Uterus (tissue), 4 donors: ENCODE results near the gene TMEM167A. TPM values are rescaled to one million over a fixed set of nuclear protein-coding genes. Genes with fewer than 3 reads are reported as not detected.

ENCODE experiments used
- DNase-seq, 2 donors: peaks; one replicate each; pipeline ENCODE4 v3.0.0-alpha.2; 2019 to 2020
- H3K27ac ChIP-seq, 2 donors: fragments of 200-600 bp; sonication (generic); 1 replicate in 1 of 2; 2 replicates in 1 of 2; pipeline ENCODE4 v1.5.1; 2016 to 2018
- H3K27me3 ChIP-seq, 2 donors: fragments of 200-600 bp; sonication (generic); one replicate each; pipeline ENCODE4 v1.5.1; 2018 to 2019; ENCODE audit warnings: control low read depth in 1 of 2
- H3K36me3 ChIP-seq, 2 donors: fragments of 200-600 bp; sonication (generic); one replicate each; pipeline ENCODE4 v1.5.1; 2019; ENCODE audit warnings: control low read depth in 1 of 2
- H3K4me1 ChIP-seq, 2 donors: fragments of 200-600 bp; sonication (generic); one replicate each; pipeline ENCODE4 v1.5.1; 2018 to 2019; ENCODE audit warnings: control low read depth in 1 of 2
- H3K4me3 ChIP-seq, 2 donors: fragments of 200-600 bp; sonication (generic); 1 replicate in 1 of 2; 2 replicates in 1 of 2; pipeline ENCODE4 v1.5.1; 2018 to 2019; ENCODE audit warnings: mild to moderate bottlenecking in 1 of 2
- H3K9me3 ChIP-seq, 2 donors: fragments of 200-600 bp; sonication (generic); one replicate each; pipeline ENCODE4 v1.5.1; 2019; ENCODE audit warnings: control low read depth in 1 of 2
- POLR2A ChIP-seq, 2 donors: fragments of 450-650 bp; IDR thresholded peaks; one replicate each; pipeline ENCODE4 v1.6.1; 2016; ENCODE audit warnings: antibody characterized with exemption in 2 of 2, mild to moderate bottlenecking in 1 of 2, moderate library complexity in 1 of 2
- intact Hi-C: fragments of 100-400 bp; cut with DNase I; formaldehyde crosslinking; loops from one replicate; pipeline ENCODE4 v1.15.1; 2023; ENCODE audit warnings: low total_unique reads
- total RNA-seq, 4 donors: library from RNA; depleted of rRNA in 3 of 4; stranded (reverse); fragments of >200 nt in 3 of 4; gene quantifications; one replicate each; pipeline versions ENCODE4 v1.1.0 to v1.2.4, GENCODE V29; 2014 to 2023
- TF ChIP-seq, protein P1 (sequence below), 4 experiments: fragments of 200-600 bp in 2 of 4; fragments of 450-650 bp in 2 of 4; sonication (generic) in 2 of 4; IDR thresholded peaks; one replicate each; pipeline ENCODE4 v1.5.1; 2016 to 2019; ENCODE audit warnings: antibody characterized with exemption in 4 of 4, mild to moderate bottlenecking in 2 of 4, moderate library complexity in 1 of 4
- donor health status: DM: yes; HTN: yes; CAD: no.

The TMEM167A gene
- total RNA-seq, 4 donors from 2014 or later: 16.9 to 118 (median 32.3) TPM

DNA sequence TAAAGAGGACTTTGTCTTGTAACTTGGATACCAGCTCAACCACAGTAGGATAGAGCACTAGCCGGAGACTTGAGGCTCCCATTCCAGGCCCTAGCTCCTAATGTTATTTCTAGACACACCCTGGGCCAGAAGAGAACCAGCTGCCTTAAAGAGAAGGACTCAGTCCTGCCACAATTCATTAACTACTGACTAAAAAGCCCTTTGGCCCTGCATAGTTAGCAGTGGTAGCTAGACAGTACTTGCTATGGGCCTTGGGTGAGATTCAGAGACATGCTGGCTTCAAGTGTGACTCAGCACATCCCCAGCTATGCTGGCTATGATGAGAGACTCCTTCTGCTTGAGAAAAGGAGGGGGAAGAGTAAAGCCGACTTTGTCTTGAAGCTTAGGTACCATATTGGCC lies 47.3 kb downstream of the TMEM167A start:
- H3K4me1 ChIP-seq: no peaks in the 10 kb centered on the region
- H3K4me3 ChIP-seq: no peak overlapping the region
- no peaks in the 10 kb centered on the region for H3K36me3 ChIP-seq
- H3K27me3 ChIP-seq: no peaks in the 10 kb centered on the region
- H3K9me3 ChIP-seq: no peaks in the 10 kb centered on the region
- H3K27ac ChIP-seq: no peak overlapping the region
- DNase-seq: no peak
- TF ChIP-seq, protein P1, sequence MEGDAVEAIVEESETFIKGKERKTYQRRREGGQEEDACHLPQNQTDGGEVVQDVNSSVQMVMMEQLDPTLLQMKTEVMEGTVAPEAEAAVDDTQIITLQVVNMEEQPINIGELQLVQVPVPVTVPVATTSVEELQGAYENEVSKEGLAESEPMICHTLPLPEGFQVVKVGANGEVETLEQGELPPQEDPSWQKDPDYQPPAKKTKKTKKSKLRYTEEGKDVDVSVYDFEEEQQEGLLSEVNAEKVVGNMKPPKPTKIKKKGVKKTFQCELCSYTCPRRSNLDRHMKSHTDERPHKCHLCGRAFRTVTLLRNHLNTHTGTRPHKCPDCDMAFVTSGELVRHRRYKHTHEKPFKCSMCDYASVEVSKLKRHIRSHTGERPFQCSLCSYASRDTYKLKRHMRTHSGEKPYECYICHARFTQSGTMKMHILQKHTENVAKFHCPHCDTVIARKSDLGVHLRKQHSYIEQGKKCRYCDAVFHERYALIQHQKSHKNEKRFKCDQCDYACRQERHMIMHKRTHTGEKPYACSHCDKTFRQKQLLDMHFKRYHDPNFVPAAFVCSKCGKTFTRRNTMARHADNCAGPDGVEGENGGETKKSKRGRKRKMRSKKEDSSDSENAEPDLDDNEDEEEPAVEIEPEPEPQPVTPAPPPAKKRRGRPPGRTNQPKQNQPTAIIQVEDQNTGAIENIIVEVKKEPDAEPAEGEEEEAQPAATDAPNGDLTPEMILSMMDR (IDR thresholded peaks at IDR 0.05): no peak
- no peak for TF ChIP-seq POLR2A (IDR thresholded peaks at IDR 0.05)
- intact Hi-C loops: no loop called here

DNA sequence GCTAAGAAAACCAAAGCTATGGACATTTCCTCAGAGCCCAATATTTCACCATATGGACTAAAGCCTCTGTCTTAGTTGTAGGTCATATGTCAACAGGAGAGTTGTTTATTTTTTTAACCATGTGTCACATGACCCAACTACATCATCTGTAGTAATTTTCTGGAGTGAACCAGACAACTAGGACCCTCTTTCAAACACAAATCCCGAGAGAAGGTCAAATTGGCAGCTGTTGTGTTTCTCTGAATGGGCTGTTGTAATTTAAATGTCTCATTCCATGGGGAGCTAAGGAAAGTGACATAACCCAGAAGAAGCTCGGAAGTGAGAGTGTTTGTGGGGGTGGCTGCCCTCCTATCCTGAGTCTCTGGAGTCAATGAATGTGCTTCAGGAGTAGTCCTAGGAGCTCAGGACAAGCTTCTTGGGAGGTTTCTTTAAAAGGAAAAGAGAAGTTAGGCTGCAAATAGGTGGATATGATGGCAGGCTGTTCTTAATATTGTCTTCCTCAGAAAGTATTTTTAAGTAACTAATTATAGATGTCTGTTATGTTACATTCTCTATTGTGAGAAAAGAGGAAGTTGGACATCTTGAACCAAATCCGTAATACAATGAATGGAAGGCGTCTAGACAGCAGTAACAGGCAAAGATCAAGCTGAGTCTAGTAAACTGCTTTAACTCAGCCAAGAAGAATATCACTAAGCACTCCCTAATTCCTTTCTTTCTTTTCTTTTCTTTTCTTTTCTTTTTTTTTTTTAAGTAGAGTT lies 50.1 kb downstream of the TMEM167A start:
- Histone ChIP-seq H3K9me3 (no peaks in the 10 kb centered on the region), H3K27ac (no peak overlapping the region), H3K27me3 (no peaks in the 10 kb centered on the region), H3K4me3 (no peak overlapping the region), H3K36me3 (no peaks in the 10 kb centered on the region), H3K4me1 (no peaks in the 10 kb centered on the region)
- TF ChIP-seq POLR2A (IDR thresholded peaks at IDR 0.05): no peak
- TF ChIP-seq, protein P1 (IDR thresholded peaks at IDR 0.05): no peak
- no peak for DNase-seq
- intact Hi-C loops: no loop called here

DNA sequence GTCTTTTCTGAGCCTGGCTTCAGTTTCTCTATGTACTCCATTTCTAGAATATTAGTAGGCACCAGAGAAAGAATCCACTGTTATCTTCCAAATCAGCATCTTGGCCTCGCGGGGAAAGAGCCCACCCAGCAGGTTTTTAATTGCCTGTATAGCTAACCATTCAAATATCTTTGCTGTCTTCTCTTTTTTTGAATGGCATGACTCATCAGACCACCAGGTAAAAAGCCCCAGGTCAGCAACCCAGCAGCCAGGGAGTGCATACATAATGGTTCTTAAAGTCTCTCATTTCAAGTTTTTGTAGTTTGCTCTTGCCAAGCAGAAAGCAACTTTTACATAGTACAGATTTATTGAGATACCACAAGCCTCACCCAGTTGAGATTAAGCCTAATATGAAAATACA lies 50.7 kb downstream of the TMEM167A start:
- TF ChIP-seq, protein P1 (IDR thresholded peaks at IDR 0.05): no peak
- TF ChIP-seq POLR2A (IDR thresholded peaks at IDR 0.05): no peak
- H3K27ac ChIP-seq: no peak overlapping the region
- DNase-seq: no peak
- no peaks in the 10 kb centered on the region for H3K36me3 ChIP-seq
- H3K27me3 ChIP-seq: no peaks in the 10 kb centered on the region
- no peak overlapping the region for H3K4me3 ChIP-seq
- no peaks in the 10 kb centered on the region for H3K4me1 ChIP-seq
- intact Hi-C loops: no loop called here
- no peaks in the 10 kb centered on the region for H3K9me3 ChIP-seq

GRCh38 chr5:83025690-83026478 lies 51.3 kb downstream of the TMEM167A start:
- intact Hi-C loops: no loop called here
- H3K27ac ChIP-seq: no peak overlapping the region
- no peak for TF ChIP-seq POLR2A (IDR thresholded peaks at IDR 0.05)
- TF ChIP-seq, protein P1 (IDR thresholded peaks at IDR 0.05): no peak
- H3K4me1 ChIP-seq: no peaks in the 10 kb centered on the region
- H3K27me3 ChIP-seq: no peaks in the 10 kb centered on the region
- H3K36me3 ChIP-seq: no peaks in the 10 kb centered on the region
- no peak overlapping the region for H3K4me3 ChIP-seq
- H3K9me3 ChIP-seq: no peaks in the 10 kb centered on the region
- DNase-seq: no peak

GRCh38 chr5:83022334-83022733 lies 54.9 kb downstream of the TMEM167A start:
- no peaks in the 10 kb centered on the region for H3K9me3 ChIP-seq
- H3K27ac ChIP-seq: no peak overlapping the region
- no peaks in the 10 kb centered on the region for H3K4me1 ChIP-seq
- intact Hi-C loops: no loop called here
- no peak overlapping the region for H3K4me3 ChIP-seq
- TF ChIP-seq POLR2A (IDR thresholded peaks at IDR 0.05): no peak
- TF ChIP-seq, protein P1 (IDR thresholded peaks at IDR 0.05): no peak
- no peaks in the 10 kb centered on the region for H3K27me3 ChIP-seq
- no peaks in the 10 kb centered on the region for H3K36me3 ChIP-seq
- no peak for DNase-seq
